Epithelial cell of proximal tubule (primary cell): ENCODE measurements around the gene NKRF. TPM values are rescaled to one million over a fixed set of nuclear protein-coding genes. Genes with fewer than 3 reads are reported as not detected.

ENCODE experiments used
- DNase-seq: peaks from one replicate; pipeline ENCODE4 v3.0.0-alpha.2; 2011; ENCODE audit warnings: low read depth
- H3K4me3 ChIP-seq: 2 replicates; pipeline ENCODE4 v1.5.1; 2011; ENCODE audit warnings: low read depth, mild to moderate bottlenecking, low read length
- CTCF ChIP-seq: conservative IDR thresholded peaks from 2 replicates; pipeline ENCODE4 v1.5.1; 2012; ENCODE audit warnings: low read depth, mild to moderate bottlenecking, low read length
- total RNA-seq: library from RNA; depleted of rRNA; stranded (reverse); fragments of >200 nt; gene quantifications from 2 replicates; pipeline ENCODE4 v1.2.3, GENCODE V29; 2015

Gene NKRF
- total RNA-seq, 1 donor from 2014 or later = 5.8 TPM

GRCh38 chrX:119625843-119626242 is 19.6 kb upstream of the NKRF start:
- no peak for DNase-seq
- no peak overlapping the region for H3K4me3 ChIP-seq
- no peak for TF ChIP-seq CTCF

DNA sequence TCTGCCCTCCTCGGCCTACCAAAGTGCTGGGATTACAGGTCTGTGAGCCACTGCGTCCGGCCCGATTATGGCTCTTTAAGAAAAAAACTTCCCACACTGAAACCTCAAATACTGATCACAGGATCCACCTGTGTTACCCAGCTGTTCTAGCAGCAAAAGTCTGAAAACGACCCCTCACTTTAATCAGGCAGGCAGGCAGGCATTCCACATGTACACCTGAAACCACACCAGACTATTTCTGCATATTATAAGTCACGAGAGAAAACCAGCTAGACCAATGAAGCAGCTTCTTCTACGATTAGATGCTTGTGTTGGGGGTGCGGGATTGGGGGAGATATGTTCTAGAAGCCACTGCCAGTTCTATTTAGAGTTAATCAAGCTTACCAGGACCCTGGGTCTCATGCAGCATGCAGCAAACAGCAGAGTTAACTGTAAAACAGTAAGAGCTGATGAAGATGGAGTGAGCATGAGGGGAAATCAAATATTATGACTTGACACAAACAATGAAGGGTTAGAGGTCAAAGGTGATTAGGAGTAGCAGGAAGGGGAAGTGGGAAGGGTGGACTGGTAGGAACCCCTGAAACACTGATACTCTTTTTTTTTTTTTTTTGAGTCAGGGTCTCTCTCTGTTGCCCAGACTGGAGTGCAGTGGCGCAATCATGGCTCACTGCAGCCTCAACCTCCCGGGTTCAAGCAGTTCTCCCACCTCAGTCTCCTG is 18.9 kb upstream of the NKRF start:
- DNase-seq = no peak
- H3K4me3 ChIP-seq = no peak overlapping the region
- TF ChIP-seq CTCF = no peak

- H3K4me3 ChIP-seq = no peak overlapping the region
- DNase-seq = no peak
- no peak for TF ChIP-seq CTCF
These were observed 18.2 kb upstream of the NKRF start for GRCh38 chrX:119624417-119624816.

DNA sequence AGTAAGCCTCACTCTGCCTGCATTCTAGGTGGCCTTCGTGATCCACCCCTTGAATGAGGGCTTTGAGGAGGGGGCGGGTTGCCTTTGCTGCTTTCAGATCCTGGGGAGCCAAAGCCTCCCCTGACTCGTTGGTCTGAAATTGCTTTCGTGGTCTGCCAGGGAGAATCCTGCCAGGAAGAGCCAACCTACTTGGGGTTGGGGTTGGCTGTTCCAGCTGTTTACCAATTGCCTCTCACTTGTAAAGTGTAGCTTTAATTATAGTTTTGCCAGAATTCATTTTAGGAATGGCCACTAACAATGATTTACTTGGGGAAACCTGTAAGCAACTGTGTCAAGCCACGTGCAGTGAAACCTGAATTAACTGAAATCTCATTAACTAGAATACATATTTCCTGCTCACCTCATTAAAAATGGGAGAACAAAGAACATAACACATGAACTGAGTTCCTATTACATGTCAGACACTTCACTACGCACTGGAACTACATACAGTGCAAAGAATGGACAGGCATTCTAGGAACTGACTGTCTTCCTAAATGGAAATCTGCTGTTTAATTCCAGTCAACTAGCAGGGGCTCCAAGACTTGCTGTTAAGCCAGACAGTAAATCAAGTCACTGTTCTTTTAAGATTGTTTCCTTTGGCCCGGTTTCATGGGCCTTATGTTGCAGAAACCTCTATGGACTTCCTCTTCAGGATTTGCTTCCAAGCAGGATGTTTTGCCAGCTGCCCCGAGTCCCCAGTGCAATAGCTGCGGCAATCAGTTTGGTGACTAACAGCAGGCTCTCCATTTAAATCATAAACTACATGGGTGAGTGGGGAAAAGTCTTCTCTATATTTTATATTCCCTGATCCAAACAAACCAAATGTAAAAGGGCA is 16.4 kb upstream of the NKRF start:
- no peak for TF ChIP-seq CTCF
- DNase-seq = no peak
- H3K4me3 ChIP-seq = no peak overlapping the region

- TF ChIP-seq CTCF = no peak
These were observed 12.2 kb upstream of the NKRF start for GRCh38 chrX:119618439-119618838.

DNA sequence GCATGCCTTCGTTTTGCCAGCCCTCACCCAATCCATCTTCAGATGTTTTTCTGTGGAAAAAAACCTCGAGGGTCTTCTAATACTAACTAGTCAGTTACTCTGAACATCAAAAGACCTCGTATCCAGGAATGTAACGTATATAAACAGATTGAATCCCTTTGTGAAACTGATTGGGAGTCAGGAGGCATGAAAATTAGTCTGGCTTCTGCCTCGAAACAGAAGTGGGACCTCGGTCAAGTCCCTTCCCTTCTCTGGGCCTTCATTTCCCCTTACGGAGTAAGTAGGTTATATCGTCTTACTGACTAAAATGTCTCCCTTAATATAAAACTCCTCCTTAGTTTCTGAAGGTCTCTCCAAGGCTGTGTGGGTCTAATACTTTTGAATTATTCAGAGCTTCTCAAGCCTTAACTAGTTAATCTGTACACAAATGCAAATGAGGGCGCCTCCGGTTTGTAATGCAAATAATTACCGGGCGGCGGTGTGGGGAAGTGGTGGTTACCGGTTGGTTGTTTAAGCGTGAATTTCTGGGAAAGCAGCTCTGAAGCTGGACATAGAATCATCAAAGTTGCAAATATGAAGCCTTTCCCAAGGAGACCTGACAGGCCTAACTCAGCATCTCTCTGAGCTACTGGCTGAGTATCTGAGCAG is 11.4 kb upstream of the NKRF start:
- DNase-seq = peak; percentile 43
- H3K4me3 ChIP-seq = peak overlapping the region; percentile 8
- TF ChIP-seq CTCF = peak; percentile 6

More at GRCh38 chrX:119618439-119618838, 12.2 kb upstream of the NKRF start:
- DNase-seq = no peak
- H3K4me3 ChIP-seq = no peak overlapping the region
